ENCODE results near the gene SLC14A1. TPM values are rescaled to one million over a fixed set of nuclear protein-coding genes. Genes with fewer than 3 reads are reported as not detected.

Gene SLC14A1
- total and polyA plus RNA-seq, 8 donors: 0.20 to 4.2 (median 3.1) TPM; not detected in 3

- WGBS, 5 donors: 87 to 93% (median 90%) methylated on average over 7 of the region's 7 CpGs
- peaks cover 0 to 8% (median 0%) of the 10 kb centered on the region in 3 donors for H3K27me3 ChIP-seq
- H3K4me1 ChIP-seq: peaks cover 0 to 5% (median 0%) of the 10 kb centered on the region in 4 donors
- H3K4me3 ChIP-seq: no peak overlapping the region
- no peaks in the 10 kb centered on the region for H3K9me3 ChIP-seq
- no peaks in the 10 kb centered on the region for H3K36me3 ChIP-seq
- no peak overlapping the region for H3K27ac ChIP-seq
- no peak for DNase-seq
- TF ChIP-seq CTCF (IDR thresholded peaks at IDR 0.05): no peak
- intact Hi-C loops (cut with DNase I; ENCODE audit: low total_unique reads): loop anchor here (10.0 kb wide), 1 partner anchor 126 kb away; no protein-coding TSS in a partner anchor
Observed at GRCh38 chr18:45719106-45719505, 4.9 kb upstream of the SLC14A1 start.

GRCh38 chr18:45722899-45723298 is 1.1 kb upstream of the SLC14A1 start:
- Histone ChIP-seq H3K4me3 (no peak overlapping the region), H3K9me3 (no peaks in the 10 kb centered on the region), H3K36me3 (no peaks in the 10 kb centered on the region), H3K27me3 (peaks cover 0 to 8% (median 0%) of the 10 kb centered on the region in 3 donors), H3K27ac (no peak overlapping the region), H3K4me1 (peaks cover 0 to 5% (median 0%) of the 10 kb centered on the region in 4 donors)
- peak; percentile 86 to 88 for DNase-seq
- intact Hi-C loops (cut with DNase I; ENCODE audit: low total_unique reads): no loop called here
- TF ChIP-seq POLR2AphosphoS5 (IDR thresholded peaks at IDR 0.05) (no peak), EP300 (IDR thresholded peaks at IDR 0.05) (no peak), POLR2A (IDR thresholded peaks at IDR 0.05) (no peak), CTCF (IDR thresholded peaks at IDR 0.05) (peak in 5 of 7 experiments; percentile 35 to 66 (median 49))
- 1 to 2% (median 1%) methylated on average over 5 of the region's 5 CpGs for WGBS, 5 donors

GRCh38 chr18:45724601-45725000 is 620 bp downstream of the SLC14A1 start:
- TF ChIP-seq POLR2AphosphoS5 (IDR thresholded peaks at IDR 0.05) (no peak), EP300 (IDR thresholded peaks at IDR 0.05) (no peak), POLR2A (IDR thresholded peaks at IDR 0.05) (no peak)
- H3K4me3 ChIP-seq: no peak overlapping the region
- H3K4me1 ChIP-seq: peaks cover 0 to 5% (median 0%) of the 10 kb centered on the region in 4 donors
- no peak overlapping the region for H3K27ac ChIP-seq
- H3K27me3 ChIP-seq: peaks cover 0 to 8% (median 0%) of the 10 kb centered on the region in 3 donors
- WGBS, 5 donors: 67 to 81% (median 75%) methylated on average over 4 of the region's 4 CpGs
- no peak for DNase-seq
- H3K36me3 ChIP-seq: no peaks in the 10 kb centered on the region
- H3K9me3 ChIP-seq: no peaks in the 10 kb centered on the region
- intact Hi-C loops (cut with DNase I; ENCODE audit: low total_unique reads): no loop called here

- Histone ChIP-seq H3K36me3 (no peaks in the 10 kb centered on the region), H3K27me3 (peaks cover 0 to 8% (median 0%) of the 10 kb centered on the region in 3 donors), H3K27ac (no peak overlapping the region), H3K4me3 (no peak overlapping the region), H3K9me3 (no peaks in the 10 kb centered on the region), H3K4me1 (peaks cover 0 to 5% (median 0%) of the 10 kb centered on the region in 4 donors)
- DNase-seq: no peak
- TF ChIP-seq POLR2A (IDR thresholded peaks at IDR 0.05) (no peak), CTCF (IDR thresholded peaks at IDR 0.05) (no peak), EP300 (IDR thresholded peaks at IDR 0.05) (no peak), POLR2AphosphoS5 (IDR thresholded peaks at IDR 0.05) (no peak)
- intact Hi-C loops (cut with DNase I; ENCODE audit: low total_unique reads): no loop called here
- 77 to 94% (median 88%) methylated on average over 4 of the region's 4 CpGs for WGBS, 5 donors
Observed at GRCh38 chr18:45725336-45725735, 1.4 kb downstream of the SLC14A1 start.

GRCh38 chr18:45726603-45727002 is 2.6 kb downstream of the SLC14A1 start:
- no peak for DNase-seq
- Histone ChIP-seq H3K27me3 (peaks cover 0 to 8% (median 0%) of the 10 kb centered on the region in 3 donors), H3K4me1 (peaks cover 0 to 5% (median 0%) of the 10 kb centered on the region in 4 donors), H3K27ac (no peak overlapping the region), H3K4me3 (no peak overlapping the region), H3K36me3 (no peaks in the 10 kb centered on the region), H3K9me3 (no peaks in the 10 kb centered on the region)
- WGBS, 5 donors: 64 to 80% (median 78%) methylated on average over 3 of the region's 3 CpGs
- no peak for TF ChIP-seq POLR2AphosphoS5 (IDR thresholded peaks at IDR 0.05)
- no peak for TF ChIP-seq POLR2A (IDR thresholded peaks at IDR 0.05)
- no peak for TF ChIP-seq CTCF (IDR thresholded peaks at IDR 0.05)
- no peak for TF ChIP-seq EP300 (IDR thresholded peaks at IDR 0.05)
- intact Hi-C loops (cut with DNase I; ENCODE audit: low total_unique reads): no loop called here

Data from stomach (tissue), 9 donors.